ENCODE results near the gene TMPRSS2.

DNA sequence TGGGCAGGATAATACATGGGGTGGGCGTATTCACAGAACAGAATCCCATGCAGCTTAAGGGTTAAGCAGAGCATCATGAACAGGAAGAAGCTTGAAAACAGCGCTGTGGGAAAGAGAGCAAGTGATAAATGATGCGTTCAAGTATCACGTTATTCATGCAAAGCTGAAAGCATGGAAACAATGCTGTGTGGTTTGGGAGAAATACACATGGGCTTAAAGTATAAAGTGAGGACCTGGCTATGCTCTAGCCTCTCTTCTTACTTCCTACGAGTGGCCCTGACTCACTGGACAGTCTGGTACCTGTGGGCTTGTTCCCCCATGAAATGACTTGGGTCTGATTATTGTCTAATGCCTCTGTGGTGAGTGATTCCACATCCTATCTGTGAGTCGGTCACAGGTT lies 25.7 kb downstream of the TMPRSS2 start:
- no peak for TF ChIP-seq EZH2 (IDR thresholded peaks at IDR 0.05; ENCODE audit: borderline replicate concordance, insufficient read depth, low read depth, low read length, poor library complexity, severe bottlenecking)
- TF ChIP-seq, protein P1, sequence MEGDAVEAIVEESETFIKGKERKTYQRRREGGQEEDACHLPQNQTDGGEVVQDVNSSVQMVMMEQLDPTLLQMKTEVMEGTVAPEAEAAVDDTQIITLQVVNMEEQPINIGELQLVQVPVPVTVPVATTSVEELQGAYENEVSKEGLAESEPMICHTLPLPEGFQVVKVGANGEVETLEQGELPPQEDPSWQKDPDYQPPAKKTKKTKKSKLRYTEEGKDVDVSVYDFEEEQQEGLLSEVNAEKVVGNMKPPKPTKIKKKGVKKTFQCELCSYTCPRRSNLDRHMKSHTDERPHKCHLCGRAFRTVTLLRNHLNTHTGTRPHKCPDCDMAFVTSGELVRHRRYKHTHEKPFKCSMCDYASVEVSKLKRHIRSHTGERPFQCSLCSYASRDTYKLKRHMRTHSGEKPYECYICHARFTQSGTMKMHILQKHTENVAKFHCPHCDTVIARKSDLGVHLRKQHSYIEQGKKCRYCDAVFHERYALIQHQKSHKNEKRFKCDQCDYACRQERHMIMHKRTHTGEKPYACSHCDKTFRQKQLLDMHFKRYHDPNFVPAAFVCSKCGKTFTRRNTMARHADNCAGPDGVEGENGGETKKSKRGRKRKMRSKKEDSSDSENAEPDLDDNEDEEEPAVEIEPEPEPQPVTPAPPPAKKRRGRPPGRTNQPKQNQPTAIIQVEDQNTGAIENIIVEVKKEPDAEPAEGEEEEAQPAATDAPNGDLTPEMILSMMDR (IDR thresholded peaks at IDR 0.05): no peak

Data from B cell (primary cell).